ENCODE data around the gene NCS1.
A peak's percentile ranks its signal among the peaks of the same experiment; 100 is the strongest.

The NCS1 gene

GRCh38 chr9:130213911-130214761 is 41.9 kb downstream of the NCS1 start:
- no peak for DNase-seq (ENCODE audit: low spot score)

- no peak for DNase-seq (ENCODE audit: low spot score)
Measured at GRCh38 chr9:130214776-130215340, 42.7 kb downstream of the NCS1 start.

- no peak for DNase-seq (ENCODE audit: low spot score)
Measured at GRCh38 chr9:130215341-130216119, 43.3 kb downstream of the NCS1 start.

- DNase-seq (ENCODE audit: low spot score), result no peak
Measured at GRCh38 chr9:130217838-130218237, 45.6 kb downstream of the NCS1 start.

GRCh38 chr9:130219661-130220096 is 47.5 kb downstream of the NCS1 start:
- no peak for DNase-seq (ENCODE audit: low spot score)

GRCh38 chr9:130220352-130220751 is 48.1 kb downstream of the NCS1 start:
- no peak for DNase-seq (ENCODE audit: low spot score)

GRCh38 chr9:130222833-130223232 is 50.6 kb downstream of the NCS1 start:
- DNase-seq (ENCODE audit: low spot score), result no peak

GRCh38 chr9:130225071-130225470 is 52.9 kb downstream of the NCS1 start:
- no peak for DNase-seq (ENCODE audit: low spot score)

- DNase-seq (ENCODE audit: low spot score), result no peak
Measured at GRCh38 chr9:130225586-130225985, 53.4 kb downstream of the NCS1 start.

GRCh38 chr9:130226112-130226511 is 53.9 kb downstream of the NCS1 start:
- DNase-seq (ENCODE audit: low spot score), result no peak

GRCh38 chr9:130227833-130228232 is 55.6 kb downstream of the NCS1 start:
- DNase-seq (ENCODE audit: low spot score), result no peak

- no peak for DNase-seq (ENCODE audit: low spot score)
Measured at GRCh38 chr9:130229759-130230158, 57.6 kb downstream of the NCS1 start.

GRCh38 chr9:130230631-130231030 is 58.4 kb downstream of the NCS1 start:
- DNase-seq (ENCODE audit: low spot score), result no peak

- no peak for DNase-seq (ENCODE audit: low spot score)
Measured at GRCh38 chr9:130232899-130233586, 60.8 kb downstream of the NCS1 start.

- no peak for DNase-seq (ENCODE audit: low spot score)
Measured at GRCh38 chr9:130233587-130233945, 61.4 kb downstream of the NCS1 start.

- DNase-seq (ENCODE audit: low spot score), result no peak
Measured at GRCh38 chr9:130234340-130235260, 62.4 kb downstream of the NCS1 start.

GRCh38 chr9:130235558-130236435 is 63.6 kb downstream of the NCS1 start:
- peak; percentile 70 for DNase-seq (ENCODE audit: low spot score)

GRCh38 chr9:130236436-130236985 is 64.3 kb downstream of the NCS1 start:
- no peak for DNase-seq (ENCODE audit: low spot score)

GRCh38 chr9:130237076-130237475 is 64.9 kb downstream of the NCS1 start:
- no peak for DNase-seq (ENCODE audit: low spot score)
